Suppressor macrophage treated with lipopolysaccharide for 1 hour (primary cell): ENCODE data around the gene RAB26.
A peak's percentile ranks its signal among the peaks of the same experiment; 100 is the strongest.

Experiments used
- DNase-seq, 3 donors: peaks; one replicate each; pipeline ENCODE4 v3.0.0-alpha.2; 2020 to 2022

RAB26 gene

GRCh38 chr16:2163211-2163881 is 14.9 kb downstream of the RAB26 start:
- DNase-seq, result no peak

GRCh38 chr16:2165861-2166260 is 17.4 kb downstream of the RAB26 start:
- no peak for DNase-seq

DNA sequence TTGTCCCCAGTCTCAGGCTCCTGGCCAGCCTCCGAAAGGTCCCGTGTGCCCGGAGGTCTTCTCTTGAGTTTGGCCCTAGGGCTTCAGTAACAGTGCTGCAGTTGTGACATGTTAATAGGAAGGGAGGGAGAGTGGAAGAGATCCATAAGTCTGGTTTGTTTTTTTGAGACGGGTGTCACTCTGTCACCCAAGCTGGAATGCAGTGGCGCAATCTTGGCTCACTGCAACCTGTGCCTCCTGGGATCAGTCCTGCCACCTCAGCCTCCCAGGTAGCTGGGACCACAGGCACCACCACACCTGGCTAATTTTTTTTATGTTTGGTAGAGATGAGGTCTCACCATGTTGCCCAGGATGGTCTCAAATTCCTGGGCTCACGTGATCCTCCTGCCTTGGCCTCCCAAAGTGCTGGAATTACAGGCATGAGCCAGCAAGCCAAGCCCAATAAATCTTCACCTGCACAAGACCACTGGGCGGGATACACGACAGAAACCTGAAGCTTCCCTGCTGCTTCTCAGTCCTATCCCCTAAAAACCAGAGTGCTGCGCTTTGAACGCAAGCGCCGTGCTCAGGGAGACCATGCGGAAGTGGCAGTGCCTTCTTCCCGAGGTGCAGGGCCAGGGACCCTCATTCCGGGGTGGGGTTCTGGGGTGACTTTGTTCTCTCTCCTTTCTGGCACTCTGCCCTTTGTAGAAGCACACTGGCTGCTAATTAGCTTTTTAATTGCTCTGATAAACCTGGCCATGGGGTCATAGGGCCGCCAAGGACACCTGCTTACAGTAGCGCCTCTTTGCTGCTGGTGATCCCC is 18.0 kb downstream of the RAB26 start:
- DNase-seq, result no peak

DNA sequence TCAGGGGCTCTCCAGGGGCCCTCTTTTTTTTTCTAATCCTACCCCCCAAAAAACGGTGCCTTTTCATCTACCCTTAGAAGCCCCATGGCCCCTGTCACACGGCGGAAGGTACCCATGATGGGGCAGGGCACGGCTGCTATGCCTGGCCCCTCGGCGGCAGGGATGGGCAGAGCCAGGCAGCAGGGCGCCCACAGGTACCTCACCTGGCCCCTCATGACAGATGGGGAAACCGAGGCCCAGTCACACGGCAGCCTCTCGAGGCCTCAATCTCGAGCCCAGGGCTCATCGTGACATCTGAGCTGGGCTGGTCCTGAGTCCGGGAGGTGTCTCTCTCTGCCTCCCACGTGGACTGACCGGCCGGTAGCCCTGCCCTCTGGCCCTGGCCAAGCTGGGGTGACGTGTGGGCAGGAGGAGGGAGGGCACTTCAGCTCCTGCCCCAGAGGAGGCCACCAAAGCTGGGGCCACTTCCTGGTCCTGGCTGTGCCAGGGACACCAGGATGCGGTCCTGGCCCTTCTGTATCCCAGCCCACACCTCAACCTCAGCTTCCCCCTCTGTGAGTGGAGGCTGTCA is 18.7 kb downstream of the RAB26 start:
- no peak for DNase-seq

DNA sequence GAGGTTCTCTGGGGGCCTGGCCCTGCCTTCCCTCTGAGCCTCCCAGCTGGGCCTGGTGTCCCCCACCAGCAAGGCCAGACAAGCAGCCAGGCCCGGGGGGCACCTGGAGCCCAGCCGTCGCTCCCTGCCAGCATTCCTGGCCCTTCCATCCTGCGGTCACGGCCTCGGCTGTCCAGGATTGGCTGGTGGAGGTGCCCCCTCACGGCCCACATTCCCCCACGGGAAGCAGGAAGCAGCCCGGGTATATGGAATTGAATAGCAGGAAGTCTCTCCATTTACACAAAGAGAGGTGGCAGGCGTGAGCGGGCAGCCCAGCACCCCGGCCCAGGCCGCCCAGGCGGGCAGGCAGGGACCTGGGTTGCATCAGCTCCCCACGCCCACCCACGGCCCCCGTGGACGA is 21.7 kb downstream of the RAB26 start:
- no peak for DNase-seq

DNA sequence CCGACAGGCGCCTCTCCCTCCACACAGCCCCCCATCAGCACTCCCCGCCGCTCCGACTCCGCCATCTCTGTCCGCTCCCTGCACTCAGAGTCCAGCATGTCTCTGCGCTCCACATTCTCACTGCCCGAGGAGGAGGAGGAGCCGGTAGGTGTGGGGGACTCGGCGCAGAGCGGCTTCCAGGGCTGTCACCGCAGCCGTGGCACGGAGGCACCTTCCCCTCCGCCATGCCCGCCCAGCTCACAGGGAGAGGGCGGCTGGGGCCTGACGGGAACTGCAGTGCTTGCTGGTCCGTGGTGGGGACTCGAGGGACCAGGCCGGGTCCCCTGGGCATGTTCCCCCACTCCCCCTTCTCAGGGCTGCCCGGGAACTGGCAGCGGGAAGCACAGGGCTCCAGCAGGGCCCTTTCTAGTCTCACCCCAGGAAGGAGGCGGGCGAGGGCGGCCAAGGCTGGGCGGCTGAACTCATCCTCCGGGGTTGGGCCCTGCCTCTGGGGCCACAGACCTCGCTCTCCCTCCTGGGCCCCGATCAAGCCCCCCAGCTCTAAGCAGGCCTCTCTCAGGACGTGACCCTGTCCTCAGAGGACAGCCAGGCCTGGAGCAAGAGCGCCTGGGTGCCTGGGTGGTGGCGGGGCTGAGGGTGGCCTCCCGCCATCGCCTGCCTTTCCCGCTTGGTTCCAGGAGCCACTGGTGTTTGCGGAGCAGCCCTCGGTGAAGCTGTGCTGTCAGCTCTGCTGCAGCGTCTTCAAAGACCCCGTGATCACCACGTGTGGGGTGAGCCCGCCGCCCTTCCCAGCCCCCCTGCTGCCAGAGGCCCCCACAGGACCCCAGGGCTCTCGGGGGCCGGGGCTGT is 22.4 kb downstream of the RAB26 start:
- no peak for DNase-seq

GRCh38 chr16:2171601-2172178 is 23.3 kb downstream of the RAB26 start:
- DNase-seq, result no peak

DNA sequence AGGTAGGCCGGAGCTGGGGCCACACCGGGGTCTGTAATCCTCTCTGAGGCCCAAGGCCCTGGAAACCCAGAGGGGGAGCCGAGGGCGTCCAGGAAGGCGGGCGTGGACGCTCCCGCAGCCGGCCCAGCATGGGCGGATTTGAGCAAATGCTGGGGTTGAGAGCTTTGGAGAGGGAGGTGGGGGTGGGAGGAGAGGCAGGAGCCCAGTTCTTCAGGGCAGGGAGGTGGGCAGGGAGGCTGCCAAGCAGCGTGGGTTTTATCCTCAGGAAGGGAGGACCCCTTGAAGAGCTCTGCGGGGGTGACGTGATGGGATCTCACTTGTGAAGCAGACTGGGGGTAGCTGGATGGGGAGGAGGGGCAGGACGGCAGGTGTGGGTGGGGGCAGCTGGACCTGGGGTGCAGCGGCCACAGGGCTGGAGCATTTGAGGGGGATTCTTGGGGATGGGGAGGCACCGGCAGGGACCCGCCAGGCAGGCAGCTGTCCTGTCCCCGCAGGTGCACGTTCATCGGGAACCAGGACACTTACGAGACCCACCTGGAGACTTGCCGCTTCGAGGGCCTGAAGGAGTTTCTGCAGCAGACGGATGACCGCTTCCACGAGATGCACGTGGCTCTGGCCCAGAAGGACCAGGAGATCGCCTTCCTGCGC is 24.4 kb downstream of the RAB26 start:
- no peak for DNase-seq

DNA sequence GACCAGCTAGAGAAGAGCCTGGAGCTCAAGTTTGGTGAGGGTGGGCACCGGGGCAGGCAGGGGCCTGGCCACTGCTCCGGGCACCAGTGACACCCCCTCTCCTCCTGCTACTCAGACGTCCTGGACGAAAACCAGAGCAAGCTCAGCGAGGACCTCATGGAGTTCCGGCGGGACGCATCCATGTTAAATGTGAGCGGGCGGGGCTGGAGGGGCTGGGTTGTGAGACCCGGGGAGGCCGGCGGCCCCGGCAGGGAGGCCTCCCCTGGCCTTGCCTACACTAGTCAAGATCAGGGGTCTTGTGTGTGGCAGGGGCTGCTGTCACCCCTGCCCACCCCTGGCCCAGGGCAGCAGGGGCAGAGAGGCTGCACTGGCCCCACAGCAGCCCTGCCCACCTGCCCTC is 24.9 kb downstream of the RAB26 start:
- no peak for DNase-seq

DNA sequence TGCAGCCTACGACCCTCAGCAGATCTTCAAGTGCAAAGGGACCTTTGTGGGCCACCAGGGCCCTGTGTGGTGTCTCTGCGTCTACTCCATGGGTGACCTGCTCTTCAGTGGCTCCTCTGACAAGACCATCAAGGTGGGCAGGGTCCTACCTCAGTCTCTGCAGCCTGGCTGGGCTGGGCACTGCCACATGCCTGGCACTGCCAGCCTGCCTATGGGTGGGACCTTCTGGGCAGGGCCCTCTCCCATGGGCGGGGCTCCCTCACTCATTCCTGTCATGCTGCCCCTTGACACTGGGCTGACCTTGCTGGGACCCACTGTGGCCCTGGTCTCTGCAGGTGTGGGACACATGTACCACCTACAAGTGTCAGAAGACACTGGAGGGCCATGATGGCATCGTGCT is 25.5 kb downstream of the RAB26 start:
- no peak for DNase-seq

DNA sequence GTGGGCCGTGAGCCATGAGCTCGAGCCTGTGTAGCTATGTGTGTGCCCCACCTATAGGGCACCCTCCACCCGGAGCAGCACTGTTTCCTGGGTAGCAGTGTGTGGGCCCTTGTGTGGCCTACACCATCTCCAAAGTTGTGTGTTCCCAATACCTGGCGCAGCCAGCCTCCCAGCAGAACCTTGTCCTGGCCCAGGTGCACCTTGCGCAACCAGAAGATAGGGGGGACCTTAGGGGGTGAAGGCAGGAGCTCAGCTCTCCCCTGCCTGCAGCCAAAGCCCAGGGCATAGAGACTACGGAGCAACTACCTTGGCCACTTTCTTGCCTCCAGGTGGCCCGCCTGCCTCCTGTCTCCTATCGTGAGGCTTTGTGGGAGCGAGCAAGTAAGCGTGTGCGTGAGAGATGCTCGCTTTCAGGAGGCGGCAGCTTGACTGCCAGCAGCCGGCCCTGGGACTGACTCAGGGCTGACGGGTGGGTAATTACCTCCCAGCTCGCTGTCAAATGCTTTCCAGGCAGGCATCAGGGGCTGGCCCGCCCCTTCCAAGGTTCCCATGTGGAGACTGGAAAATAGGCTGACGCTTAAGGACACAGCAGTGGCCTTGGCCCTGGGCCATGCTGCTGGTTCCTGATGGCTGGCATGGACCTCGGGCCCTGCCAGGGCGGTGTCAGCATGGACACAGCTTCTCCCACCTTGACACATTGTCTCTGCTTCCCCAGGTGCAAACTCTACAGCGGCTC is 26.1 kb downstream of the RAB26 start:
- no peak for DNase-seq

DNA sequence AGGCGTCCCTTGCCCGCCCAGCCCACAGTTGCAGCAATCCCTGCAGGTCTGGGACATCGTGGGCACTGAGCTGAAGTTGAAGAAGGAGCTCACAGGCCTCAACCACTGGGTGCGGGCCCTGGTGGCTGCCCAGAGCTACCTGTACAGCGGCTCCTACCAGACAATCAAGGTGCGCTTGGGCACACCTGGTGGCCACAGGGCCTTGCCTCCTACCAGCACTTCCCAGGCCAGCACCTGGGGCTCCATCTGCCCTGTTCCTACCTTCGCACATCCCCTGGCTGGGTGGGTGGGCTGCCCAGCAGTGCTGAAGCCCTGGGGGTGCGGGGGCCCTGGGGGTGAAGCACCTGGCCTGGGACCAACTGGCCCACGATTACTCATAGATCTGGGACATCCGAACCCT is 27.0 kb downstream of the RAB26 start:
- no peak for DNase-seq

- no peak for DNase-seq
These were observed 27.6 kb downstream of the RAB26 start for GRCh38 chr16:2176047-2176446.

GRCh38 chr16:2177101-2177500 is 28.7 kb downstream of the RAB26 start:
- DNase-seq, result no peak

- DNase-seq, result no peak
These were observed 29.1 kb downstream of the RAB26 start for GRCh38 chr16:2177561-2177960.

GRCh38 chr16:2178321-2179106 is 30.1 kb downstream of the RAB26 start:
- peak; percentile 29 to 55 (median 37) for DNase-seq

DNA sequence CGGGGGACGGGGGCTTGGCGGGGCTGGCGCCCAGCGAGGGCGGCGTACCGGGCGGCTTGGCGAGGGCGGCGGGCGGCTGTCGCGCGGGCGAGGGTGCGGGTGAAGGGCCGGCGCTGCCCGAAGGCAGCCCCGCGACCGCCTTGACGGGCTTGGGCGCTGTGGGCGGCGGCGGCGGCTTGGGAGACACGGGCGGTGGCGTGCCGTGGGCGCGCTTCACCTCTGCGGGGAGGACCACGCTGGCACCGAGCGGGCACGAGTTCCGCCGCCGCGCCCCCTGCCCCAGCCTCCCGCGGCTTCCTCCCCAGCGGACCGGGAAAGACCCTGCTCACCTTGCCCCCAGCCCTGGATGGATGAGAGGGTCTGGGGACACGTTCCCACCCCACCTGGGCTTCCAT is 30.7 kb downstream of the RAB26 start:
- no peak for DNase-seq

DNA sequence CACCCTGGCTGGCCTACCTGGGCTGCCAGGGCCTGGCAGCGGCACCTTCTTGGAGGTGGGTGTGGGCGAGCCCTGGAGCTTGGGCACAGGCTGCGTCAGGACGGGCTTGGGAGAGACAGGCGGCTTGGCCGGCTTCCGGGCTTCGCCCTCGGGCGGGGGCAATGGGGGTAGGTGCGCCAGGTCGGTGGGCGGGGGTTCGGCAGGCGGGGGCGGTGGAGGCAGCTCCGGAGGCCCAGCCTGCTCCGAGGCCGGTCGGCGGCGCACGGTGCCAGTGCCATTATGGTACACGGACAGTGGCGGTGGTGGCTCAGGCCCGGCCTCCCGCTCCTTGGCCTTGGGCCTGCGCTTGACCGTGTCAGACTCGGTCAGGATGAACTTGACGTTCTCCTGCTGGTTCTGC is 31.2 kb downstream of the RAB26 start:
- DNase-seq, result no peak

DNA sequence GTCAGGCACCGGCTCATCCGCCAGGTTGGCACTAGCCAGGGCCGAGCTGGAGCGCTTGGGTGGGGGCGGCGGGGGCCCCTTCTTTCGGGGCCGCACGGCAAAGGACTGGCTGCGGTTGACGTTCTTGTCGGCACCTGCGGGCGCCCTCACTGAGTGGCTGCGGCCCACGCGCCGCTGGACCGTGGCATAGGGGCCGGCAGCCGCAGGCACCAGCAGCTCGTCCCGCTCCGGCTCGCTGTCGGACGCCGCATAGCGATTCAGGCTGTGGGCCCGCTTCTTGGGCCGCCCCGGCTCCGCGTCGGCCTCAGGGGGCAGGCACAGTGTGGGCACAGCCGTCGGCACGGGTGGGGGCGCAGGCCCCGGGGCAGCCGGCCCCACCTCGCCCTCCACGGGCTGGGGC is 32.0 kb downstream of the RAB26 start:
- DNase-seq, result no peak

GRCh38 chr16:2180962-2181923 is 32.8 kb downstream of the RAB26 start:
- no peak for DNase-seq
